Measurements from ENCODE around the gene ZBTB33.

ZBTB33 gene

GRCh38 chrX:120305531-120306141 is 55.0 kb downstream of the ZBTB33 start:
- no peak overlapping the region for H2AFZ ChIP-seq (ENCODE audit: low read depth, low read length)
- H3K9ac ChIP-seq (ENCODE audit: low read length): no peak overlapping the region
- H3K36me3 ChIP-seq (replicated peaks; ENCODE audit: low read depth, low read length): no peaks in the 10 kb centered on the region
- no peaks in the 10 kb centered on the region for H3K79me2 ChIP-seq (ENCODE audit: low read length)
- peaks cover 59% of the 10 kb centered on the region for H3K4me1 ChIP-seq (ENCODE audit: low read length)
- no peaks in the 10 kb centered on the region for H3K9me3 ChIP-seq (ENCODE audit: insufficient read depth, low read length)
- TF ChIP-seq EZH2phosphoT487 (IDR thresholded peaks at IDR 0.05; ENCODE audit: low read depth) (no peak), CTCF (IDR thresholded peaks at IDR 0.05; ENCODE audit: low read depth, low read length) (no peak)
- 0 out of 2 replicates have a peak, but pooled peaks cover 3% of the 10 kb centered on the region for H3K27me3 ChIP-seq (ENCODE audit: low read depth, low read length)
- H4K20me1 ChIP-seq (ENCODE audit: insufficient read depth, low read length): no peaks in the 10 kb centered on the region
- H3K27ac ChIP-seq (ENCODE audit: low read length): no peak overlapping the region
- H3K4me2 ChIP-seq (ENCODE audit: low read length): no peak overlapping the region
- H3K4me3 ChIP-seq (ENCODE audit: low read length): no peak overlapping the region

GRCh38 chrX:120306630-120307029 is 56.0 kb downstream of the ZBTB33 start:
- TF ChIP-seq EZH2phosphoT487 (IDR thresholded peaks at IDR 0.05; ENCODE audit: low read depth) (no peak), CTCF (IDR thresholded peaks at IDR 0.05; ENCODE audit: low read depth, low read length) (no peak)
- no peak overlapping the region for H3K4me2 ChIP-seq (ENCODE audit: low read length)
- no peak overlapping the region for H3K9ac ChIP-seq (ENCODE audit: low read length)
- H3K9me3 ChIP-seq (ENCODE audit: insufficient read depth, low read length): no peaks in the 10 kb centered on the region
- H3K79me2 ChIP-seq (ENCODE audit: low read length): no peaks in the 10 kb centered on the region
- H4K20me1 ChIP-seq (ENCODE audit: insufficient read depth, low read length): no peaks in the 10 kb centered on the region
- H3K4me3 ChIP-seq (ENCODE audit: low read length): no peak overlapping the region
- H3K27ac ChIP-seq (ENCODE audit: low read length): no peak overlapping the region
- H3K36me3 ChIP-seq (replicated peaks; ENCODE audit: low read depth, low read length): no peaks in the 10 kb centered on the region
- H2AFZ ChIP-seq (ENCODE audit: low read depth, low read length): no peak overlapping the region
- H3K4me1 ChIP-seq (ENCODE audit: low read length): peaks cover 51% of the 10 kb centered on the region
- H3K27me3 ChIP-seq (ENCODE audit: low read depth, low read length): 0 out of 2 replicates have a peak, but pooled peaks cover 3% of the 10 kb centered on the region

Measured in OCI-LY3 (cell line).